Parathyroid adenoma (tissue), 2 donors: ENCODE data around the gene KHDRBS1.

Source experiments
- H2AFZ ChIP-seq: fragments of 300-600 bp; sonication (generic); one replicate; pipeline ENCODE4 v1.7.0; 2017; ENCODE audit warnings: antibody characterized with exemption, mild to moderate bottlenecking
- H3K27ac ChIP-seq: fragments of 300-600 bp; sonication (generic); one replicate; pipeline ENCODE4 v1.7.0; 2017
- H3K27me3 ChIP-seq: fragments of 300-600 bp; sonication (generic); one replicate; pipeline ENCODE4 v1.7.0; 2017; ENCODE audit warnings: low read length; ENCODE audit not compliant: control insufficient read depth, insufficient read depth
- H3K36me3 ChIP-seq: fragments of 300-600 bp; sonication (generic); one replicate; pipeline ENCODE4 v1.7.0; 2017; ENCODE audit warnings: low read length; ENCODE audit not compliant: control insufficient read depth, insufficient read depth
- H3K4me1 ChIP-seq: fragments of 300-600 bp; sonication (generic); one replicate; pipeline ENCODE4 v1.7.0; 2017; ENCODE audit warnings: control low read depth
- H3K4me2 ChIP-seq: fragments of 300-600 bp; sonication (generic); one replicate; pipeline ENCODE4 v1.7.0; 2017; ENCODE audit warnings: low read length
- H3K4me3 ChIP-seq: fragments of 300-600 bp; sonication (generic); one replicate; pipeline ENCODE4 v1.7.0; 2017; ENCODE audit warnings: low read depth, low read length
- H3K79me2 ChIP-seq: fragments of 300-600 bp; sonication (generic); one replicate; pipeline ENCODE4 v1.7.0; 2017; ENCODE audit warnings: control low read depth
- H3K9ac ChIP-seq: fragments of 300-600 bp; sonication (generic); one replicate; pipeline ENCODE4 v1.7.0; 2017; ENCODE audit warnings: mild to moderate bottlenecking
- H3K9me3 ChIP-seq: fragments of 300-600 bp; sonication (generic); one replicate; pipeline ENCODE4 v1.7.0; 2017; ENCODE audit warnings: low read length; ENCODE audit not compliant: control insufficient read depth
- CTCF ChIP-seq: fragments of 300-600 bp; sonication (generic); IDR thresholded peaks from one replicate; pipeline ENCODE4 v1.7.0; 2017; ENCODE audit warnings: antibody characterized with exemption, mild to moderate bottlenecking
- donor health status: primary hyperparathyroidism.

Gene KHDRBS1

GRCh38 chr1:31984419-31985347 is 29.0 kb upstream of the KHDRBS1 start:
- Histone ChIP-seq H3K9me3 (no peaks in the 10 kb centered on the region), H3K4me1 (no peaks in the 10 kb centered on the region), H3K36me3 (no peaks in the 10 kb centered on the region), H3K27ac (no peak overlapping the region), H2AFZ (no peak overlapping the region), H3K79me2 (no peaks in the 10 kb centered on the region), H3K9ac (no peak overlapping the region), H3K27me3 (no peaks in the 10 kb centered on the region), H3K4me3 (no peak overlapping the region), H3K4me2 (no peak overlapping the region)
- no peak for TF ChIP-seq CTCF

GRCh38 chr1:31985430-31985829 is 28.2 kb upstream of the KHDRBS1 start:
- H3K4me3 ChIP-seq, result no peak overlapping the region
- H3K36me3 ChIP-seq, result no peaks in the 10 kb centered on the region
- no peak overlapping the region for H3K9ac ChIP-seq
- no peak overlapping the region for H3K27ac ChIP-seq
- H3K27me3 ChIP-seq, result no peaks in the 10 kb centered on the region
- H3K9me3 ChIP-seq, result no peaks in the 10 kb centered on the region
- no peak overlapping the region for H2AFZ ChIP-seq
- no peak overlapping the region for H3K4me2 ChIP-seq
- H3K79me2 ChIP-seq, result no peaks in the 10 kb centered on the region
- no peaks in the 10 kb centered on the region for H3K4me1 ChIP-seq
- TF ChIP-seq CTCF, result no peak

GRCh38 chr1:31987135-31987619 is 26.5 kb upstream of the KHDRBS1 start:
- H3K9me3 ChIP-seq, result no peaks in the 10 kb centered on the region
- no peak for TF ChIP-seq CTCF
- no peaks in the 10 kb centered on the region for H3K27me3 ChIP-seq
- no peaks in the 10 kb centered on the region for H3K36me3 ChIP-seq
- H3K4me2 ChIP-seq, result no peak overlapping the region
- H3K4me3 ChIP-seq, result no peak overlapping the region
- no peaks in the 10 kb centered on the region for H3K79me2 ChIP-seq
- H3K9ac ChIP-seq, result no peak overlapping the region
- H2AFZ ChIP-seq, result no peak overlapping the region
- H3K4me1 ChIP-seq, result no peaks in the 10 kb centered on the region
- H3K27ac ChIP-seq, result no peak overlapping the region

- Histone ChIP-seq H3K9me3 (no peaks in the 10 kb centered on the region), H3K79me2 (no peaks in the 10 kb centered on the region), H3K27ac (no peak overlapping the region), H3K27me3 (no peaks in the 10 kb centered on the region), H3K9ac (no peak overlapping the region), H3K4me2 (no peak overlapping the region), H3K36me3 (no peaks in the 10 kb centered on the region), H3K4me1 (no peaks in the 10 kb centered on the region), H2AFZ (no peak overlapping the region), H3K4me3 (no peak overlapping the region)
- no peak for TF ChIP-seq CTCF
Observed at GRCh38 chr1:31989964-31990363, 23.7 kb upstream of the KHDRBS1 start.
